GM18951 (cell line): Measurements from ENCODE around the gene UBE2D3.

Source experiments
- POLR2A ChIP-seq: IDR thresholded peaks from 4 replicates; pipeline ENCODE4 v1.6.1; 2011; ENCODE audit warnings: mild to moderate bottlenecking; ENCODE audit not compliant: insufficient read length, insufficient read depth; ENCODE audit errors: extremely low read depth
- in situ Hi-C: fragments of 300-500 bp; cut with MboI; formaldehyde crosslinking; loops from one replicate; pipeline ENCODE4 v1.12.0; 2022; ENCODE audit warnings: low sequenced_read_pairs, mixed read lengths, inconsistent platforms; ENCODE audit not compliant: unreplicated experiment

The UBE2D3 gene

DNA sequence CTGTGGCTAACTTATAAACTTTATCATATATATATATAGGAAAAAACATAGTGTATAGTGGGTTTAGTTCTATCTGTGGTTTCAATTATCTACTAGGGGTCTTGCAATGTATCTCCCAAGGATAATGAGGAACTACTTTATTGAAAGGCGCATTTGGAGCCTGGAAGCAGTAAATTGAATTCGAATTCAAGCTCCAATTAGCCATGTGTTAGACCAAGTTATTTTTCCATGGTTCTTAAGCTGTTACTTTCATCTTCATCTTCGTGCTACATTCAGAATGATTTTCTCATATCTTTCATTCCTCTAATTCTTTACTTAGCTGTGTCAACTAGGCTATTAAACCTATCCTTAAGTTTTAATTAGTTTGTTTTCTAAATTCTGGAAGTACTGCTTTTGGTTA lies 39.4 kb downstream of the UBE2D3 start:
- in situ Hi-C loops = no loop called here
- TF ChIP-seq POLR2A = no peak

- in situ Hi-C loops = no loop called here
These were observed 40.1 kb downstream of the UBE2D3 start for GRCh38 chr4:102787096-102787881.

DNA sequence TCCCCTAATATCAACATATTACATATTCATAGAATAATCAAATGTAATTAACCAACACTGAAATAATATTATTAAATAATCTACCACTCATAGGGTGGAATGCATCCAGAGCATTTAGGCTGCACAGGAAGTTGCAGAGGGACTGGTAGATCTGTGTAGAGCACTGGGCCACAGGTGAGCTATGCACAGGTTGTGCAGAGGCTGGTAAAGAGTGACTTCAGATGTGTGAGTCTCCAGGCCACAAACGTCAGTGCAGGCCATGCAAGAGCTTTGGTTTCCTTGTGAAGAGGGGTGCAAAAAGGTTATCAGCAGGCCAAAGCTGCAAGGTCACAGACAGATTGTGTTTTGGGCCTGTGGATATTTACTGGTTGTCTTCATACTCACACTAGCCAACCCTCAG lies 41.1 kb downstream of the UBE2D3 start:
- in situ Hi-C loops = no loop called here
- TF ChIP-seq POLR2A = no peak

More at GRCh38 chr4:102787096-102787881, 40.1 kb downstream of the UBE2D3 start:
- TF ChIP-seq POLR2A = no peak

DNA sequence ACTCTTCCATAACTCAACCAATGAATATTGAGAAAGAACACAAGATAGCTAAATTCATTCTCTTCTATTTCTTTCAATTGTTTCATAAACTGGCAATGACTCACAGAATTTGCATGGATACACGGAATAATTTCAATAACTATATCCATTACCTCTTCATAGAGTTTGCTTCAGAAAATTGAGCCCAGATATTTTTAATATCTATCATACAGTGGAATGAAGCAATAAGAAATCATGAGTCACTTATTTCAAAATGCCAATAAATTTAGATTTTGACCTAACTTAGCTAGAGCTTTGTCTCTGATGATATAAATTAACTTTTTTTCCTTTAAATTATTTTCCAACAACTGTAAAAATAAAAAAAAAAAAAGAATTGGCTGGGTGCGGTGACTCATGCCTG lies 44.3 kb downstream of the UBE2D3 start:
- in situ Hi-C loops = no loop called here

DNA sequence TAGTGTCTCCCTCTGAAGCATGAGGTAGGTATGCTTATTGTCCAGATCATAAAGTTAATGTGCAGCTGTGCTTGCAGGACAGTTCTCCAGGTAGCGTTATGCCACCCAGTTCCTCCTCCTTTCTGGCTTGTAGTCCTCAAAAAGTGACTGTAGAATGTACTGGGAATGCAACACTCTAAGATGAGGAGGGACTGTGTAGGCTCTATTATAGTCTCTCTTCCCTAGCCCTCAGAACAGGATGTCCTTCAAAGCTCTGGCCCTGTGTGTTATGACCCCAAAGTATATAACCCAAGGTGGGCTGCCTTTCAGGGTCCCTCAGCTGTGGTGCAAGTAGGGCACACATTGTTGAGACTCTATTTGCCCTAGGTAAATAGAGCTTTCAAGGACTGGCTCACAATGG lies 45.8 kb downstream of the UBE2D3 start:
- TF ChIP-seq POLR2A = no peak
- in situ Hi-C loops = no loop called here

More for the DNA sequence above, 44.3 kb downstream of the UBE2D3 start:
- no peak for TF ChIP-seq POLR2A

DNA sequence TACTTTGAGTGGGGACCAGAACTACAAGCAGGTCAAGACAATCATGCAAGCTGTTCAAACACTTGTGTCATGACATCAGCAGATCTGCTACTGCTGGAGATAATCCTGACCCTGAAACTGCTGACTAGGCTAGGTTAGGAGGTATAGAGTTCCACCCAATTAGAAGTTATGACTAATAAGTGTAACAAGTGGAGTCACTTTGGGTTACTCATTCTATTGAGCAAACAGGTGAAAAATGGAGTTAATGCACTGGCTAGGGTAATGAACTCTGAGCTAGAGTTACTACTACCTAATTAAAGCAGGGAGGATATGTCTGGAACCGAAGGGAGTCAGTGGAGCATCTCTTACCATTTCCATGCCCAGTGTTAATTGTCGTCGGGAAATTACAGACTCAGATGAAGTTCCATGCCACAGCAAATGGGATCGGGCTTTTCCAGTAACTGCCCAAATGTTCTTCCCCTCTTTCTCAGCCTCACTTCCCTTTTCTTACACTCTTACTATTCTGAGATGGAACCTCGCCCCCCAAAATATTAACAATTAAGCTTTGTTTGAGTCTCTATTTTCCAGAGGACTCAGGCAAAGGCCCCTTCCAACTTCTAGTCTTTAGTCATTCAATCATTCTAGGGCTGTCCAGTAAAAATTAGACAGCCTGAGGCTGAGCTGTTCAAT lies 46.7 kb downstream of the UBE2D3 start:
- in situ Hi-C loops = no loop called here
- no peak for TF ChIP-seq POLR2A

GRCh38 chr4:102779204-102779603 lies 48.1 kb downstream of the UBE2D3 start:
- in situ Hi-C loops = no loop called here
- TF ChIP-seq POLR2A = no peak

DNA sequence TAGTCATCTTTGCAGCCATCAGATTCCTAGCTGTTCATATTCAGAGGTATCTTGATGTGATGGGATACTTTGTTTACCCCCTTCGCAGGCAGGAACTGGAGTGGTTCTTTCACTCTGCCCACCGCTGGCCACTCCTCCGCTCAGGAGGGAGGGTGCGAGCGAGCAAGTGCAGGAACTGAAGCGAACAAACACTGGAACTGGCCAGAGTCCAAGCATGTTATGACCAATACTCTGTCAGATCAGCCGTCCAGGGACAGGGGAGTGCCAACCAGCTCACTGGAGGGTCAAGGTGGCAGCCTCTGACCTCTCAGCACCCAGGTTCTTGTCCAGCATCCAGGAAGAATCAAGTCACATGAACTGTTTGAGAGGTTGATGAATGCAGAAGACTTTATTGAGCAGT lies 48.6 kb downstream of the UBE2D3 start:
- in situ Hi-C loops = no loop called here
- no peak for TF ChIP-seq POLR2A

DNA sequence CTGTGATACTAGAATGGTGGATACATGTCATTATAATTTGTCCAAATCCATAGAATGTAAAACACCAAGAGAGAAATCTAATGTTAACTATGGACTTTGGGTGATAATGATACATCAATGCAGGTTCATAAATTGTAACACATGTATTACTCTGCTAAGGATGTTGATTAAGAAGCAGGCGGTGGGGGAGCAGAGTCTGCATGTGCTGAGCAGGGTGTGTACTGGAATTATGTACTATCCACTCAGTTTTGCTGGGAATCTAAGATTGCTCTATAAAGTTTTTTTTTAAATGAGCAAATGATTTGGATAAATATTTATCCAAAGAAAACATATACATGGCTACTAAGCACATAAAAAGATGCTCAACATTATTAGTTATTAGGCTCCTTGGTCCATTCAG lies 51.5 kb downstream of the UBE2D3 start:
- in situ Hi-C loops = no loop called here
- no peak for TF ChIP-seq POLR2A

- in situ Hi-C loops = no loop called here
- no peak for TF ChIP-seq POLR2A
These were observed 53.1 kb downstream of the UBE2D3 start for GRCh38 chr4:102774254-102774653.

GRCh38 chr4:102772738-102773340 lies 54.5 kb downstream of the UBE2D3 start:
- TF ChIP-seq POLR2A = no peak
- in situ Hi-C loops = no loop called here

- in situ Hi-C loops = no loop called here
- TF ChIP-seq POLR2A = no peak
These were observed 62.5 kb downstream of the UBE2D3 start for GRCh38 chr4:102764901-102765300.

DNA sequence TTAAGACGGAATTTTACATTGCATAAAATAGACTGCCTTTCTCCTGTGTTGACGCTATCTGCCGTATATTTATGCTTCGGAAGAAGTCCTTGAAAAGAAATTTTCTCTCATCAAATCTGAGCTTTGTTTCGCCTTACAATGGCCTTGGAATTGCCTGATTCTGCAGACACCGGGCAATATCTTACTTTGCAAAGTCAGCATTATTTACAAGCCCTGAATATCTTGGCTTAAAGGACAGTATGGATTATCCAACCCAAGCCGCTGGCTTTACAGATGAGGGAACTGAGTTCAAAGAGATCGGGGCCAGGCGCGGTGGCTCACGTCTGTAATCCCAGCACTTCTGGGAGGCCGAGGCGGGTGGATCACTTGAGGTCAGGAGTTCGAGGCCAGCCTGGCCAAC lies 65.4 kb downstream of the UBE2D3 start:
- in situ Hi-C loops = no loop called here
- TF ChIP-seq POLR2A = no peak

- no peak for TF ChIP-seq POLR2A
- in situ Hi-C loops = no loop called here
These were observed 66.1 kb downstream of the UBE2D3 start for GRCh38 chr4:102761296-102761701.

GRCh38 chr4:102760645-102761295 lies 66.6 kb downstream of the UBE2D3 start, which contains the start of gene MANBA:
Gene MANBA (minus strand): TSS chr4:102760968. CDS start chr4:102760894, 74 bp downstream.
- in situ Hi-C loops = no loop called here
- peak; percentile 87 for TF ChIP-seq POLR2A
